ENCODE measurements around the gene KL.

KL gene

DNA sequence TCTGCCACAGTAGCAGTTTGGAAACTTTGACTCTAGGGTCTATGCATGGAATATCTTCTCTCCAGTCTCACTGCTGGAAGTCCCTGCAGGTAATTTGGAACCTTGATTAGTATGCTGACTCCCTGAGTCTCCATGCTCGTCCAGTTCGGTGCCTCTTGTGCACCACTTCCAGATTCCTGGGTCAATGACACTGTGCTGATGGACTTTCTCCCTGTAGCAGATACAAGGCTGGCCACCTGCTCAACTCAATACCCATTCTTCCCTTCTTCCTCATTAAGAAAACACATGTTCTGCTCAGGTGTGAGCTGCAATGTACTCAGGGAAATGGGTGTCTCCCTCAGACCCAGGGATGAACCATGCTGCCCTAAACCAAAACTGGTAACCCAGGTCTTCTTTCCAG is 99.1 kb downstream of the KL start:
- Histone ChIP-seq H3K27me3 (replicated peaks; ENCODE audit: control insufficient read depth, insufficient read depth, low read length) (no peaks in the 10 kb centered on the region), H3K4me1 (ENCODE audit: control insufficient read depth, insufficient read depth, low read length) (peaks cover 20% of the 10 kb centered on the region), H3K9me3 (ENCODE audit: control insufficient read depth, low read length) (no peaks in the 10 kb centered on the region), H3K4me3 (ENCODE audit: low read length) (no peak overlapping the region), H3K9ac (ENCODE audit: low read length) (no peak overlapping the region), H3K36me3 (ENCODE audit: control insufficient read depth, insufficient read depth, low read length, severe bottlenecking) (peaks cover 78% of the 10 kb centered on the region)
- no peak for DNase-seq (ENCODE audit: low read depth)
